ENCODE data around the gene SOCS1.

SOCS1 gene

DNA sequence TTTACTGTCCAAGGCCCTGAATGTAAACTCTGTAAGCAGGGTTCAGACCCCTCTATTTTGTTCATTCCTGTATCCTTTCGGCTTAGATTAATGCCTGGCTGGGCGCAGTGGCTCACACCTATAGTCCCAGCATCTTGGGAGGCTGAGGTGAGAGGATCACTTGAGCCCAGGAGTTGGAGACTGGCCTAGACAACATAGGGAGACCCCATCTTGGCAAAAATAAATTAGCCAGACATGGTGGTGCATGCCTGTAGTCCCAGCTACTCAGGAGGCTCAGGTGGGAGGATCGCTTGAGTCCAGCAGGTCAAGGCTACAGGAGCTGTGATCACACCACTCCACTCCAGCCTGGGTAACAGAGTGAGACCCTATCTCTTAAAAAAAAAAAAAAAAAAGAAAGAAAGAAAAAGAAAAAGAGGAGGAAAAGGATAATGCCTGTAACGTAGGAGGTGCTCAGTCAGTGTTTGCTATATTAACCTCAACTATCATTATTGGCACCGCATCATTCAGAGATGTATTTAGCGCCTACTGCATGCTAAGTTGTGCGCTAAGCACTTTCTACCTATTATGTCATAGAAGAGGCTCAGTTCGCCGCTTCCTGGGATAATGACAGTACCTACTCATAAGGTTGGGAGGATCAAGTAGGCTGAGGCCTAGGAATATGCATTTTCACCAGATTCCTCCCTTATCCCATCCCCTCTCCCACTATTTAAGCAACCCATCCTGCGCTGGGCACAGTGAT, 5.0 kb downstream of the SOCS1 start:
- Histone ChIP-seq H3K4me3 (no peak overlapping the region), H3K27ac (peak overlapping the region in 2 of 21 experiments; percentile 22 to 50)

DNA sequence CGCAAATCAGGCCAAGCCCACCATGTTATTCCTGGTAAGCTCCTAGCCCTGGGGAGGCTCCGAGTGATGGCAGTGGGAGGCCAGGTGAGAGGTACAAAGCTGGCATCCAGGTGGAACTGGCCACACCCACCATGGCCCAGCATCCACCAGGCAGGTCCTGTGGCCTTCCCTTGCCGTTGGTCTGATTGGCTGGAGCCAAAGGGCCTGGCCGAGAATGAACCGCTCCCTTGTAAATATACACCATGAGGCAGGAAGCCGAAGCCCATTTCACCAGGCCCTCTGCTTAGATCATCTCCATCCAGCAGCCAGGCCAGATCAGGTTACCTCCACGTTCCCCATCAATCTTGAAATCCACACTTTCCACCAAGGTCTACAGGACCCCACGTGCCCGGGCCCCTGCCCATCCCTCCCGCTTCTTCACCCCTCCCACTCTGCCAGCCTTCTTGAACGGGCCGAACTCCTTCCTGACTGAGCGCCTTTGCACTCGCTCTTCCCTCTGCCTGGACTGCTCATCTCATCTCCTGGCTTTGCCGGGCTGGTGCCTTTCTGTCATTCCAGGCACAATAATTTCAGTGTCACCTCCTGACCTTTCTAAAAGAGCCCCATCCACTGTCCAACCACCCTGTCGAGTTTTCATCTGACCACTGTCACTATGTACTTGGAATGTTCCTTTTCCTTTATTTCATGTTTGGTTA, 5.8 kb downstream of the SOCS1 start:
- no peak overlapping the region for H3K4me3 ChIP-seq
- H3K27ac ChIP-seq, result no peak overlapping the region

GRCh38 chr16:11249233-11250061, 6.6 kb downstream of the SOCS1 start:
- H3K27ac ChIP-seq, result no peak overlapping the region
- H3K4me3 ChIP-seq, result no peak overlapping the region

GRCh38 chr16:11248133-11248532, 7.9 kb downstream of the SOCS1 start:
- H3K27ac ChIP-seq, result no peak overlapping the region
- no peak overlapping the region for H3K4me3 ChIP-seq

- Histone ChIP-seq H3K27ac (no peak overlapping the region), H3K4me3 (no peak overlapping the region)
These were observed 10.0 kb downstream of the SOCS1 start for GRCh38 chr16:11245988-11246387.

DNA sequence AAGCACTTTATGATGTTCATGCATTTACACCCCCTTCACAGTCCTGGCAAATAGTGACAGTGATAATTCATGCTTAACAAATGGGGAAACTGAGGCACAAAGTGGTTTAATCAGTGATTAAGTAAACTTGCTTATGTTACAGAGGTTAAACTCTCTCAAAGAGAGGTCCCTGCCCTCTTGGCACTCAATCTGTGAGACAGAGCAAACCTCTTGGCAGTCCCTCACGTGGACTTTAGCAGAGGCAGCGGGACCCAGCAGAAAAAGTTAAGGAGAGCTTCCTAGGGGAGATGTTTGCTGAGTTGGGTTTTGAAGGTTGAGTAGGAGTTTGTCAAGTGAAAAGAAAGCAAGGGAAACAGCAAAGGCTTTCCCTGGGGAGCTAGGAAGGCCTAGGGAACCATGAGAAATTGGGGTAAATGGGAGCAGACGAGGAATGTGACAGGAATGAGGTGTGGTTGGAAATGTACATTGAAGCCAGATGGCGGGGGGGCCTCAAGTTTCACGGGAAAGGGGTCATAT, 10.7 kb downstream of the SOCS1 start:
- no peak overlapping the region for H3K4me3 ChIP-seq
- H3K27ac ChIP-seq, result no peak overlapping the region

- Histone ChIP-seq H3K4me3 (no peak overlapping the region), H3K27ac (no peak overlapping the region)
These were observed 13.3 kb downstream of the SOCS1 start for GRCh38 chr16:11242658-11243057.

- Histone ChIP-seq H3K4me3 (no peak overlapping the region), H3K27ac (no peak overlapping the region)
These were observed 14.4 kb downstream of the SOCS1 start for GRCh38 chr16:11241480-11242204.

DNA sequence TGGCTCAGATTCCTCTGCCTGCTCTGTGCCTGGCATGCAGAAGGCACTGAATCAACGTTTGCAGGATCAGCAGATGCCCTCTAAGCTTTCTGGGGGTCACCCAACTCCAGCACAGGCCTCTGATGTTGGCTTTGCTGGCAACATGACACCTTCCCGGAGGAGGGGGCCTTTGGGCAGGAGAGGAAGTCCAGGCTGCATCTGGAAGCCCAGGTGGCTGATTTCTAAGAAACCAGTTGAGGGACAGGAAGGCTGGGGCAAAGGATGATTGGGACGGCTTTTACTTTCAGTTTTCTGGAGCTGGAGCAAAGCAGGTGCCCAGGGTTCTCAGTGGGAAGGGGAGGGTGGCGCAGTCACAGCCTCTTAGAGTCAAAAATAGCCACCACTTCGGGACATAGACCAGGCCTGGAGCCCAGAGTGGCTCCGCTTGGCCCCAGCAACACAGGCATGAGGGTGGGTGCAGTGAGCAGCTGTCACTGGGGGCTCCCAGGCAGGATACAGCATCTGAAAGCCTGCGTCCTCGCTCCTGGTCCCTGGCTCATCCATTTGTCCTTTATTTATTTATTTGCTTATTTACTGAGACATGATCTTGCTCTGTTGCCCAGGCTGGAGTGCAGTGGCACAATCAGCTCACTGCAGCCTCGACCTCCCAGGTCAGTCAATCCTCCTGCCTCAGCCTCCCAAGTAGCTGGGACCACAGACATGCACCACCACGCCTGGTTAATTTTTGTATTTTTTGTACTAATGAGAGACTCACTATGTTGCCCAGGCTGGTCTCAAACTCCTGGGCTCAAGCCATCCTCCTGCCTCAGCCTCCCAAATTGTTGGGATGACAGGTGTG, 15.1 kb downstream of the SOCS1 start:
- Histone ChIP-seq H3K27ac (peak overlapping the region in 1 of 21 experiments; percentile 41), H3K4me3 (no peak overlapping the region)

GRCh38 chr16:11239644-11240632, 16.1 kb downstream of the SOCS1 start:
- Histone ChIP-seq H3K27ac (no peak overlapping the region), H3K4me3 (no peak overlapping the region)

- no peak overlapping the region for H3K4me3 ChIP-seq
- no peak overlapping the region for H3K27ac ChIP-seq
These were observed 17.5 kb downstream of the SOCS1 start for GRCh38 chr16:11238272-11239202.

DNA sequence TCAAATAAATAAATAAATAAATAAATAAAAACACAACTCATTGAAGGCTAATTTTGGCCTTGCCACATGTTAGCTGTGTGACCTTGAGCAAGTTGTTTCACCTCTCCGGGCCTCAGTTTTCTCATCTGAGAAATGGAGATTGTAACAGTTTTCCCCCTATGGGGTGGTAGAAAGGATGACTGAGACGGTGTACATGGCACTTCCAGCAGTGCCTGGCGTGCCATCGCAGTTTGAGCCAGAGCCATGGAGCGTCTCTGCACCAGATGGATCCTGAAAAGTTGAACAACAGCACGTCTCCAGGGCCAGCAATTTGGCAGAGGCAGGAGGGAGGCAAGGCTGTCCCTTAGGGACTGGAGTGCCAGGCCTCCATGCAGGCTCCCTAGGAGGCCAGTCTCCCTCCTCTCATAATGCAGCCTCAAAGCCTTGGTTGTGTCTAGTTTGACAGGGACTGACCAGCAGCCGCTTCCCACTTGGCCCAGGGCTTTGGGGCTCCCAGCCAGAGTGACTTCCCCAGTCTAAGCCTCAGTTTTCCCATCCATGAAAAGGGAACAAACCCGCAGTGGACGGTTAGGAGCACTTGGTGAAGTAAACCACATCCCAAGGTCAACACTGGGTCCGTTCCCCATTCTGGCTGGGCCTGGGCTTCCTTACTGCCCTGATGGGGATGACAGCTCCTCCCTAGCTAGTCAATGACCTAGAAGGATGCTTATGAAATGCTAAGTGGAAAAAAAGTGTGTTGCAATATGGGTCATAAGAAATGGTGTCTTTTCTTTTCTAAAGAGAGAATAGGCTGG, 19.3 kb downstream of the SOCS1 start:
- no peak overlapping the region for H3K27ac ChIP-seq

GRCh38 chr16:11235703-11235991, 20.4 kb downstream of the SOCS1 start:
- H3K27ac ChIP-seq, result no peak overlapping the region
- H3K4me3 ChIP-seq, result no peak overlapping the region

More for the DNA sequence above, 19.3 kb downstream of the SOCS1 start:
- no peak overlapping the region for H3K4me3 ChIP-seq

- Histone ChIP-seq H3K4me3 (no peak overlapping the region), H3K27ac (peak overlapping the region in 2 of 21 experiments; percentile 29 to 91)
These were observed 20.9 kb downstream of the SOCS1 start for GRCh38 chr16:11234884-11235702.

DNA sequence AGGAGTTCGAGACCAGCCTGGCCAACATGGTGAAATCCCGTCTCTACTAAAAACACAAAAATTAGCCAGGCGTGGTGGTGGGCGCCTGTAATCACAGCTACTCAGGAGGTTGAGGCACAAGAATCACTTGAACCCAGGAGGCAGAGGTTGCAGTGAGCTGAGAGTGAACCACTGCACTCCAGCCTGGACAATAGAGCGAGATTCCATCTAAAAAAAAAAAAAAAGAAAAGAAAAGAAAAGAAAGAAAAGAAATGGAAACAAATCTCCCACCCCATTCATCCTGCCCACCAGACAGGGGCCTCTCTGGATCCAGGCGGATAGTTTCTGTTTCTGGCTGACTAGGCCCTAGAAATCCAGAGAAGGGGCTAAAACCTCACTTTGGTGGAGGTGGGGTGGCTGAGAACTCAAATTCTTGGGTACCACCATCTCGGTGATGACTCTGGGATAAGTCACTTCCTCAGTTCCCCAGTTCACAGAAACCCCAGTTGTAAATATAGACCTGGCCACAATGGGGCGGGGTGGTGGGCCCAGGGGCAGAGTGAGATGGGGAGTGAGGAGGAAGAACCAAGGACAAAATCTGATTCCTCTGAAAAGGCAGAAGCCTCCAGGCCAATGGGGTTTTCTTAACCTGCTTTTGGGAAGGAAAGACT, 22.2 kb downstream of the SOCS1 start:
- H3K27ac ChIP-seq, result peak overlapping the region in 17 of 21 experiments; percentile 5 to 91 (median 69)
- H3K4me3 ChIP-seq, result no peak overlapping the region
